ENCODE data around the gene CDH12. TPM values are rescaled to one million over a fixed set of nuclear protein-coding genes. Genes with fewer than 3 reads are reported as not detected.

The CDH12 gene
- total and polyA plus RNA-seq, 10 of the 15 experiments (the other 5 are each of a cell fraction or from before 2014, with no cell fraction given) = 0.03 to 0.16 TPM; not detected in 8

GRCh38 chr5:22625451-22625850, 227.7 kb downstream of the CDH12 start:
- TF ChIP-seq TCF7 (IDR thresholded peaks at IDR 0.05; ENCODE audit: borderline replicate concordance) (no peak), RELB (IDR thresholded peaks at IDR 0.05; ENCODE audit: low read depth) (no peak)
- intact Hi-C loops (cut with micrococcal nuclease; ENCODE audit: unreplicated experiment) (no loop called here), in situ Hi-C loops (cut with MboI) (no loop called here)
- Histone ChIP-seq H2AFZ (ENCODE audit: control insufficient read depth, low read depth, low read length) (no peak overlapping the region), H3K4me2 (ENCODE audit: control insufficient read depth, insufficient read depth) (no peak overlapping the region), H3K4me3 (no peak overlapping the region), H3K4me1 (ENCODE audit: control insufficient read depth, insufficient read depth, low read length) (no peaks in the 10 kb centered on the region), H4K20me1 (ENCODE audit: control insufficient read depth, insufficient read depth) (no peaks in the 10 kb centered on the region), H3K79me2 (ENCODE audit: control insufficient read depth, insufficient read depth, low read length) (no peaks in the 10 kb centered on the region), H3K9ac (ENCODE audit: control insufficient read depth, insufficient read depth, low read length) (no peak overlapping the region), H3K27me3 (replicated peaks in 1 of 2; ENCODE audit: control insufficient read depth in 2 of 2, insufficient read depth in 2 of 2, low read length in 1 of 2) (no peaks in the 10 kb centered on the region), H3K9me3 (replicated peaks; ENCODE audit: control insufficient read depth, insufficient read depth, low read length) (no peaks in the 10 kb centered on the region), H3K36me3 (ENCODE audit: control insufficient read depth in 2 of 2, insufficient read depth in 2 of 2, low read length in 1 of 2) (no peaks in the 10 kb centered on the region), H3K27ac (ENCODE audit: control insufficient read depth, insufficient read depth) (no peak overlapping the region)
- ChIA-PET RAD21 (ENCODE audit: unreplicated experiment) (no interaction called here), CTCF (no interaction called here), POLR2A (no interaction called here), SMC1A (ENCODE audit: uncharacterized antibody, unreplicated experiment) (no interaction called here)
- no TSS peak for BruUV-seq (replicated peaks)
- WGBS (ENCODE audit: insufficient coverage, insufficient replicate concordance, low lambda C conversion rate, missing lambda C conversion rate) = 77% methylated on average over 2 of the region's 2 CpGs
- ATAC-seq (no peak), DNase-seq (ENCODE audit: low read depth, low spot score) (no peak), FAIRE-seq (no peak)

GRCh38 chr5:22621084-22621483, 232.1 kb downstream of the CDH12 start:
- Histone ChIP-seq H3K9me3 (replicated peaks; ENCODE audit: control insufficient read depth, insufficient read depth, low read length) (no peaks in the 10 kb centered on the region), H3K79me2 (ENCODE audit: control insufficient read depth, insufficient read depth, low read length) (no peaks in the 10 kb centered on the region), H3K4me3 (no peak overlapping the region), H3K27ac (ENCODE audit: control insufficient read depth, insufficient read depth) (no peak overlapping the region), H3K36me3 (ENCODE audit: control insufficient read depth in 2 of 2, insufficient read depth in 2 of 2, low read length in 1 of 2) (no peaks in the 10 kb centered on the region), H4K20me1 (ENCODE audit: control insufficient read depth, insufficient read depth) (no peaks in the 10 kb centered on the region), H3K4me1 (ENCODE audit: control insufficient read depth, insufficient read depth, low read length) (no peaks in the 10 kb centered on the region), H3K9ac (ENCODE audit: control insufficient read depth, insufficient read depth, low read length) (no peak overlapping the region), H3K27me3 (replicated peaks in 1 of 2; ENCODE audit: control insufficient read depth in 2 of 2, insufficient read depth in 2 of 2, low read length in 1 of 2) (no peaks in the 10 kb centered on the region), H2AFZ (ENCODE audit: control insufficient read depth, low read depth, low read length) (no peak overlapping the region), H3K4me2 (ENCODE audit: control insufficient read depth, insufficient read depth) (no peak overlapping the region)
- in situ Hi-C loops (cut with MboI) (no loop called here), intact Hi-C loops (cut with micrococcal nuclease; ENCODE audit: unreplicated experiment) (no loop called here)
- ChIA-PET RAD21 (ENCODE audit: unreplicated experiment) (no interaction called here), SMC1A (ENCODE audit: uncharacterized antibody, unreplicated experiment) (no interaction called here), POLR2A (no interaction called here), CTCF (interaction anchor here (1.0 kb wide), 1 partner anchor 9 kb away, joined by 3 read pairs; no protein-coding TSS in a partner anchor)
- no peak for DNase-seq (ENCODE audit: low read depth, low spot score)
- no peak for FAIRE-seq
- no TSS peak for BruUV-seq (replicated peaks)
- ATAC-seq = no peak
- WGBS (ENCODE audit: insufficient coverage, insufficient replicate concordance, low lambda C conversion rate, missing lambda C conversion rate) = 0% methylated on average over 2 of the region's 2 CpGs
- TF ChIP-seq GATAD2B (conservative IDR thresholded peaks at IDR 0.05; ENCODE audit: low read depth) (no peak), NFYB (IDR thresholded peaks at IDR 0.05; ENCODE audit: insufficient read depth, low read depth, low read length) (no peak), SMAD1 (IDR thresholded peaks at IDR 0.05; ENCODE audit: low read depth, partially characterized antibody) (no peak), ZSCAN29 (IDR thresholded peaks at IDR 0.05) (no peak), CUX1 (IDR thresholded peaks at IDR 0.05; ENCODE audit: insufficient replicate concordance, low read depth, low read length) (no peak), RAD51 (IDR thresholded peaks at IDR 0.05) (no peak), CHD1 (IDR thresholded peaks at IDR 0.05; ENCODE audit: low read depth, low read length) (no peak), MYC (IDR thresholded peaks at IDR 0.05; ENCODE audit: insufficient read depth, insufficient read length, insufficient replicate concordance, low read length, severe bottlenecking) (no peak), POLR2AphosphoS5 (IDR thresholded peaks at IDR 0.05; ENCODE audit: low read length) (no peak), SIN3A (IDR thresholded peaks at IDR 0.05; ENCODE audit: low read depth, low read length) (no peak)

Measured in GM12878 (cell line).